GM18505 (cell line): ENCODE results near the gene CIAO2B.
"Not testable (repeated sequence)": the region's sequence is repeated elsewhere in the genome, so short reads cannot be mapped to it uniquely, and the experiment has no call there.

Source experiments
- ATAC-seq: cut with Tn5 transposase; IDR thresholded peaks from one replicate; pipeline ENCODE4 v1.9.1; 2021; ENCODE audit not compliant: unreplicated experiment
- POLR2A ChIP-seq: IDR thresholded peaks from 4 replicates; pipeline ENCODE4 v1.6.1; 2011; ENCODE audit warnings: borderline replicate concordance; ENCODE audit not compliant: insufficient read depth, insufficient read length; ENCODE audit errors: extremely low read depth

The CIAO2B gene

DNA sequence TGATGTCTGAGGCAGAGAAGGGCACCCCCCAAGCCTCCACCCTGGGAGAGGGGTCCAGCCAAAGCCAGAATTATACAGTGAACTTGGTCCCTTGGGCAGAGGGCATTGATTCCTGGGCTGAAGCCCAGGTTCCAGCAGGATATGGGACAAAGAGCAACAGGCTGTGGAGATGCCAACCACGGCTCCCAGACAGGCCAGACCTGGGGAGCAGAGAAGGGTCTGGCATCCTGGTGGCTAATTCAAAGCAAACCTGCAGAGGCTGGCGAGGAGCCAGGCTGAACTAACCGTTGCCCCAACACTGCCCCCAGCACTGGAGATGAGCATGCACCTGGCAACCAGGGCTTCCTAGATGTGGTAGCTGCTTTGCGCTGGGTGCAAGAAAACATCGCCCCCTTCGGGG is 29.8 kb upstream of the CIAO2B start:
- no peak for ATAC-seq
- no peak for TF ChIP-seq POLR2A

DNA sequence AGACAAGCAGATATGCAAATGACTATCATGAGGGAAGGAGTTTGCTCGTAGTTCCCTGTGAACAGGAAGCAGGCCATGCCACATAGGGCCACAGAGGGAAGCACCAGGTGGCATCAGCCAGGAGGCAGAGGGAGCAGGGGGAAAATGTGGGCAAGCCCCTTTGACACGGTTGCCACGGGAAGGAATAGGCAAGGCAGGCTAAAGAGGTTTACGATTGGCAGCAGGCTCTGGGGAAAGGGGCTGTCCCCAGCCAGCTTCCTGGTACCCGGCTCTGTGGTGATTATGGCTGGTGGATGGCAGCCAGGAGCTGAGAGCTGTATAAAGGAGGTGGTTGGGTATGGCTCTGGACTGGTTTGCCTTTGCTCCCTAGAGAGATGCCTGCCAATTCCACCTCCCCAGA is 27.7 kb upstream of the CIAO2B start:
- TF ChIP-seq POLR2A = no peak
- ATAC-seq = no peak

DNA sequence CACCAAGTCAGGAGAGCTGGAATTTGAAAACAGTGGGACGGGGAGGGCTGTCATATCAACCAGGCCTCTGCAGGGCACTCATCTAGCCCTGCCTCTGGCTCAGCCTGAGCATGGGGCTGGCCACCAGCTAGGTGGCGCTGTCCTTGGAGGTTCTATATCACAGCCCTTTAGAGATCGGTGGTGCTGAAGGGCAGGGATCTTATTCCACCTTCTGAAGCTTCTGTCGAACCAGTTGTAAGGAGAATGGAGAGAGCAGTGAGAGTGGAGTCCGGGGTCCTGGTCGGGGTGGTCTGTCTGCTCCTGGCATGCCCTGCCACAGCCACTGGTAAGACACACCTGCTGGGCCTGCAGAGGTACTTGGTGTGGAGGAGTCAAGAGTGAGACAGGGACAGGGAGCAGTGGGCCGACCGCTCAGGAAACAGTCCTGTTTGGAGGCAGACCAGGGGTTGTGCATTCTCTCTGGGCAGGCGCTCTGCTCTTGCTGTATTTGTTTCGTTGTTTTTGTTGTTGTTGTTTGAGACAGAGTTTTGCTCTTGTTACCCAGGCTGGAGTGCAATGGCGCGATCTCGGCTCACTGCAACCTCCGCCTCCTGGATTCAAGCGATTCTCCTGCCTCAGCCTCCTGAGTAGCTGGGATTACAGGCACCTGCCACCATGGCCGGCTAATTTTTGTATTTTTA is 27.0 kb upstream of the CIAO2B start, which contains the start of gene CES3:
Gene CES3, plus strand, starts transcription at position 202 of the 680 bp plus-strand sequence. Its CDS starts 42 bp downstream, at position 244.
- TF ChIP-seq POLR2A = no peak
- peak; percentile 81 for ATAC-seq

DNA sequence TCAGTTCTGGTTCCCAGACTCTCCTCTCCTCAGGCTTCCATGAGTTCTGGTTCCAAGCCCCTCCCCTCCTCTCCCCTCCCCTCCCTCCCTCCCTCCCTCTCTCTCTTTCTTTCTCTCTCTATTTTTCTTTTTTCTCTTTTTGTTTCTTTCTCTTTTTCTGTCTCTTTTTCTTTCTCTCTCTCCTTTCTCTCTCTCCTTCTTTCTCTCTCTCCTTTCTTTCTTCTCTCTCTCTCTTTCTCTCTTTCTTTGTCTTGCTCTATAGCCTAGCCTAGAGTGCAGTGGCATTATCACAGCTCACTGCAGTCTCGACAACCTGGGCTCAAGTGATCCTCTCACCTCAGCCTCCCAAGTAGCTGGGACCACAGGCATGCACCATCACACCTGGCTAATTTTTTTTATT is 26.1 kb upstream of the CIAO2B start:
- TF ChIP-seq POLR2A = no peak
- no peak for ATAC-seq

DNA sequence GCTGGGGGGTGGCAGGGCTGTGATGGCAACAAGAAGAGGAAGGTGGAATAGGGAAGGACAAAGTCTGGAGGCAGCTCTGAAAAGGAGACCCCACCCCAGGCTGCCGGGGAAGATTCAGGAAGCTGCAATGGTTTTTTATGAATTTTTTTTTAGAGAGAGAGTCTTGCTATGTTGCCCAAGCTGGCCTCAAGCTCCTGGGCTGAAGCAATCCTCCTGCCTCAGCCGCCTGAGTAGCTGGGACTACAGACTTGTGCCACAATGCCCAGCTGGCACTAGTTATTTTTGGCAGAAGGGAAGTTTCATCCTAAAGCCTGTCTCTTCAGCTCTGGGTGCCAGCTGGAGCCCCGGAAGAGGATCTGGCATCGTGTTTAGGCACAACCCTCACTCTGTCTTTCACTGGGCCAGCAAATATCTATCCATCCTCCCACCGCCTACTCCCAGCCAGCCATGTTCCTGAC is 25.5 kb upstream of the CIAO2B start:
- TF ChIP-seq POLR2A = no peak
- ATAC-seq = no peak

DNA sequence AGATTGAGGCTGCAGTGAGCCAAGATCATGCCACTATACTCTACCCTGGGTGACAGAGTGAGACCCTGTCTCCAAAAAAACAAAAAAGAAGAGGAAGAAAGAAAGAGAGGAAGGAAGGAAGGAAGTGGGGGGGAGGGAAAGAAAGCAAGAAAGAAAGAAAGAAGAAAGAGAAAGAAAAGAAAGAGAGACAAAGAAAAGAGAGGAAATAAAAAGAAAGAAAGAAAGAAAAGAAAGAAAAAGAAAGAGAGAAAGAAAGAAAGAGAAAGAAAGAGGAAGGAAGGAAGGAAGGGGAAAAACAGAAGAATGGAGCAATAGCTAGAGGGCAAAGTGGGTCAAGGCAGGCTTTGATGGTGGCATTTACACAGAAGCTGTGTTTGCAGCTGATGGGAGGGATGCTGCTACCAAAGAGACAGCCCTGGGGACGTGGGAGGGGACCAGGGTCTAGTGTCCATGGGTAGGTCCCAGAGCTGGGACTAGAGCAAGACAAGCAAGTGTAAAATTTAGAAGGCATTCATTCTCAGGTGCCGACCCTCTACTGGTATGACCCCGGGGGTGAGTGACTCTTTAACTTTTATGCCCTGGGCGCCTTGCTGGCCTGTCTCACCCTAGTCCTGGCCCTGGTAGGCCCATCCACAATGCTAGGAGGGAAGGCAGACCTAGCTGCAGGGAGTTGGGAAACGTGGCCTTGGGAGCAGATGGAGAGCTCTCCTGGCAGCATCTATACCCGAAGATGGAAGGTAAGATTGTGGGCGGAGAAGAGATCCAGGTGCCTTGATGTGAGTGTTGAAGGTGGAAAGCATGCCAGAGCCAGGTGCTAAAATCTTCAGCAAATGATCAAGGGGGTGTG is 24.9 kb upstream of the CIAO2B start:
- no peak for ATAC-seq

DNA sequence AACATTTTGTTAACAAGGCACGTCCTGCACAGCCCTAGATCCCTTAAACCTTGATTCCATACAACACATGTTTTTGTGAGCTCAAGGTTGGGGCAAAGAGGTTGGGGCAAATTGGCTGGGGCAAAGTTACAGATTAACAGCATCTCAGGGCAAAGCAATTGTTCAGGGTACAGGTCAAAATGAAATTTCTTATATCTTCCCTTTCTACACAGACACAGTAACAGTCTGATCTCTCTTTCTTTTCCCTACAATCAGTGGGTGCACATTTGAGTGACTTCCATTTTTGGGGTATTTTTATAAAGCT is 21.9 kb upstream of the CIAO2B start:
- ATAC-seq = not testable (repeated sequence)

More for the DNA sequence above, 24.9 kb upstream of the CIAO2B start:
- no peak for TF ChIP-seq POLR2A

DNA sequence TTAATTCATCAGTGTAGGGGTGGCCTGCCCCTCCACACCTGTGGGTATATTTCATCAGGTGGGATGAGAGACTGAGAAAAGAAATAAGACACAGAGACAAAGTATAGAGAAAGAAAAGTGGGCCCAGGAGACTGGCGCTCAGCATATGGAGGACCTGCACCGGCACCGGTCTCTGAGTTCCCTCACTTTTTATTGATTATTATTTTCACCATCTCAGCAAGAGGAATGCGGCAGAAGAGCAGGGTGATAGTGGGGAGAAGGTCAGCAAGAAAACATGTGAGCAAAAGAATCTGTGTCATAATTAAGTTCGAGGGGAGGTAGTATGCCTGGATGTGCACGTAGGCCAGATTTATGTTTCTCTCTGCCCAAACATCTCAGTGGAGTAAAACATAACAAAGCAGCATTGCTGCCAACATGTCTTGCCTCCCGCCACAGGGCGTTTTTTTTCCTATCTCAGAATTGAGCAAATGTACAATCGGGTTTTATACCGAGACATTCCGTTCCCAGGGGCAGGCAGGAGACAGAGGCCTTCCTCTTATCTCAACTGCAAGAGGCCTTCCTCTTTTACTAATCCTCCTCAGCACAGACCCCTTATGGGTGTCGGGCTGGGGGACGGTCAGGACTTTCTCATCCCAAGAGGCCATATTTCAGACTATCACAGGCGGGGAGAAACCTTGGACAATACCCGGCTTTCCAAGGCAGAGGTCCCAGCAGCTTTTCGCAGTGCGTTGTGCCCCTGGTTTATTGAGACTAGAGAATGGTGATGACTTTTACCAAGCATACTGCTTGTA is 21.4 kb upstream of the CIAO2B start:
- ATAC-seq = not testable (repeated sequence)

DNA sequence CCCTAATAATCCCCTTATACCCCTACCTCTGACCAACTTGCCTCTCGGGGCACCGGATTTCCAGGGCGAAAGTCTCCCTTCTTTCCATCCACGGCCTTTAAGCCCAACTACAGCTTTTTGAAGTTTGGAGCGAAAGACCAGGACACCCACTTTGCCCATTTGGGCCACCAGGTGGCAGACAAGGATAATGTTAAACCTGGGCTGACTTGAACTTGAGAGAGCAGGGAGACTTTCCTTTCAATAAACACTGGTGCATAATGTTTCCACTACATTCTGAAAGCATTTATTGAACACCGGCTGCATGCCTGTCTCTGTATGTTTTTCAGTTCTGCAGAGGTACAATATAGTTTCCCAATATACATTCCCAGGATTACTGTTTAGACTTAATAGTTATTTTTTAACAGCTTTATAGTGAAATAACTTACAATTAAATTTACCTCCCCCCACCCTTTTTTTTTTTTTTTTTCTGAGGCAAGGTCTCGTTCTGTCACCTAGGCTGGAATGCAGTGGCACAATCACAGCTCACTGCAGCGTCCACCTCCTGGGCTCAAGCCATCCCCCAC is 20.0 kb upstream of the CIAO2B start:
- TF ChIP-seq POLR2A = no peak
- ATAC-seq = no peak

DNA sequence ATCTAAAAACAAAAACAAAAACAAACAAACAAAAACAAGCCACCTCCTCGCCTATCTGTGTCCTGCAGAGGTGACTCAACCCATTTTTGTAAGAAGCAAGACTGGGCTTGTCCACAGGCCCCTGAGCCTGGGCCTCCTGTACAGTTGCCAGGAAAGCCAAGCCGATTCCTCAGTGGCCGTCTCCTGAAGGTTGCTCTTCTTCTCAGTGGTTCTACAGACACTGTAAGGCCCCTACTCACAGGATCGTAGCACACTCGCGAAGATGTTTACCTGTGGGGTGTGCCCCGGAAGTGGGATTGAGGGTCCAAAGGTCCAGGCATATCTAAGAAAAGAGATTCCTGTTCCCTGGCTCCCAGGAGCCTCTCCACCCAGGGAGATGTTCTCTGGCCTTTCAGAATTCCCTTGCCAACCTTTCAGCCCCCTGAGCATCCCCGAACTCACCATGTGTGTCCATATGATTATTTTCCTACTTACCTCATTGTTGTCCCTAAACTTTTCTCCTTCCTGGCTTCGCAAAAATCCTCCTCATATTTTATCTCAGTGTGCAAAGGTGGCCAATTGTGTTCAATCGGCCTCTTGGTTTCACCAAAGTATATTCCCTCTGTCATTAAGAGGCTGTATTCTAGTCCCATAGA is 19.4 kb upstream of the CIAO2B start:
- no peak for TF ChIP-seq POLR2A
- ATAC-seq = no peak

DNA sequence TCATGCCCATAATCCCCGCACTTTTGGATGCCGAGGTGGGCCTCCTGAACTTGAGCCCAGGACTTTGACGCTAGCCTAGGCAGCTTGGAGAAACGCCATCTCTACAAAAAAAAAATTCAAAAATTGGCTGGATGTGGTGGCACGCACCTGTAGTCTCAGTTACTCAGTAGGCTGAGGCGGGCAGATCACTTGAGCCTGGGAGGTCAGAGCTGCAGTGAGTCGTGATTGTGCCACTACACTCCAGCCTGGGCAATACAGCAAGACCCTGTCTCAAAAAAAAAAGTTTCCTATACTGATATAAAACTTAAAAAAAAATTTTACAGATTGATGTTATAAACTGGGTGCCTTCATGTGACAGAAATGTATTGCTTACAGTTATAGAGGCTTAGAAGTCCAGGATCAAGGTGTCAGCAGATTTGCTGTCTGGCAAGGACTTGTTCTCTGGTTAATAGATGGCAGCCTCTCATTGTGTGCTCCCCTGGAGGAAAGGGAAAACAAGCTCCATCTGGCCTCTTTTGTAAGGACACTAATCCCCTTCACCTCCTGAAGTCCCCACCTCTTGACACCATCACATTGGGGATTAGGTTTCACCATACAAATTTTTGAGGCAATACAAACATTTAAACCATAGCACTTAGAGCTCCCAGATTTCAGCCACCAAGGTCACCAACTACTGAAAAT is 18.4 kb upstream of the CIAO2B start:
- no peak for TF ChIP-seq POLR2A
- ATAC-seq = no peak

DNA sequence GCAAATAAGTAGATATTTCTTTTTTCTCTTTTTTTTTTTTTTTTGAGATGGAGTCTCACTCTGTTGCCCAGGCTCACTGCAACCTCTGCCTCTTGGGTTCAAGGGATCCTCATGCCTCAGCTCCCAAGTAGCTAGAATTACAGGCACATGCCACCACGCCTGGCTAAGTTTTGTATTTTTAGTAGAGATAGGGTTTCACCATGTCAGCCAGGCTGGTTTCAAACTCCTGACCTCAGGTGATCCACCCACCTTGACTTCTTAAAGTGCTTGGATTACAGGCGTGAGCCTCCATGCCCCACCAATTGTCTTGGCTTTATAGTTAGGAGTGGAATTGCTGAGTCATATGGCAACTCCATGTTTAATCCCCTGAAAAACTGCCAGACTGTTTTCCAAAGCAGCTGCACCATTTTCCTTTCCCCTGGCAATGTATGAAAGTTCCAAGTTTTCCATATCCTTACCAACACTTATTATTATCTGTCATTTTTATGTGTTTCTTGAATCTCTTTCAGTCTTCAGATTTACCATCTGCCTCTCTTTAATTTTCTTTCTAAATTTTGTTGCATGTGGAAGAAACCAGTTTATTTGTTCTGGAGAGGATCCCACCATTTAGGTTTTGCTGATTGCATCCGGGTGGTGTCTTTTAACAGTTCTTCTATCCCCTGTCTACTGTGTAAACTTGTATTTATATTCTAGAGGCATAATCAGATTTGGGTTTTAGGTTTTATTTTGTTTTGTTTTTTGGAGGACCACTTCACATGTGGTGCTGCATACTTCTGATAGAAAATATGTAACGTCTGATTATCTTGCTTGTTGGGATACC is 17.0 kb upstream of the CIAO2B start:
- no peak for TF ChIP-seq POLR2A
- no peak for ATAC-seq
